T-helper 2 cell treated with Interferon-gamma antibody and Interleukin-4, amounts not matched to agents 5 μg/mL and 100 μg/mL, for 36 hours (primary cell): ENCODE measurements around the gene SLC5A6.
"Not testable (repeated sequence)": the region's sequence is repeated elsewhere in the genome, so short reads cannot be mapped to it uniquely, and the experiment has no call there.

Experiments used
- DNase-seq: peaks from one replicate; pipeline ENCODE4 v3.0.0; 2021; ENCODE audit warnings: low spot score
- H3K27ac Mint-ChIP-seq: one replicate; pipeline ENCODE4 v1.8.0; 2021; ENCODE audit warnings: mild to moderate bottlenecking, mixed read lengths
- H3K27me3 Mint-ChIP-seq: one replicate; pipeline ENCODE4 v1.8.0; 2021; ENCODE audit warnings: low read depth, mixed read lengths
- H3K36me3 Mint-ChIP-seq: one replicate; pipeline ENCODE4 v1.8.0; 2021; ENCODE audit warnings: low read depth, mixed read lengths
- H3K4me1 Mint-ChIP-seq: one replicate; pipeline ENCODE4 v1.8.0; 2021; ENCODE audit warnings: low read depth, mixed read lengths
- H3K4me3 Mint-ChIP-seq: one replicate; pipeline ENCODE4 v1.8.0; 2022; ENCODE audit warnings: mild to moderate bottlenecking, moderate library complexity, mixed read lengths
- H3K9me3 Mint-ChIP-seq: one replicate; pipeline ENCODE4 v1.8.0; 2021; ENCODE audit warnings: mixed read lengths

Gene SLC5A6

GRCh38 chr2:27185331-27186026, 26.6 kb downstream of the SLC5A6 start:
- Mint-ChIP-seq H3K4me1 (peaks cover 5% of the 10 kb centered on the region), H3K36me3 (no peaks in the 10 kb centered on the region), H3K27me3 (peaks cover 28% of the 10 kb centered on the region), H3K27ac (no peak overlapping the region), H3K9me3 (no peaks in the 10 kb centered on the region), H3K4me3 (no peak overlapping the region)
- DNase-seq: no peak

GRCh38 chr2:27184115-27184514, 28.0 kb downstream of the SLC5A6 start:
- H3K9me3 Mint-ChIP-seq: no peaks in the 10 kb centered on the region

GRCh38 chr2:27182346-27182745, 29.7 kb downstream of the SLC5A6 start:
- no peak overlapping the region for H3K4me3 Mint-ChIP-seq
- peaks cover 5% of the 10 kb centered on the region for H3K4me1 Mint-ChIP-seq
- H3K27ac Mint-ChIP-seq: no peak overlapping the region
- no peaks in the 10 kb centered on the region for H3K9me3 Mint-ChIP-seq
- H3K27me3 Mint-ChIP-seq: peaks cover 45% of the 10 kb centered on the region
- no peak for DNase-seq
- H3K36me3 Mint-ChIP-seq: no peaks in the 10 kb centered on the region

More at GRCh38 chr2:27184115-27184514, 28.0 kb downstream of the SLC5A6 start:
- Mint-ChIP-seq H3K4me3 (no peak overlapping the region), H3K36me3 (no peaks in the 10 kb centered on the region), H3K27me3 (peaks cover 38% of the 10 kb centered on the region), H3K4me1 (peaks cover 5% of the 10 kb centered on the region), H3K27ac (no peak overlapping the region)
- DNase-seq: no peak

- Mint-ChIP-seq H3K27ac (no peak overlapping the region), H3K4me1 (peaks cover 5% of the 10 kb centered on the region), H3K4me3 (no peak overlapping the region), H3K36me3 (no peaks in the 10 kb centered on the region), H3K27me3 (peaks cover 46% of the 10 kb centered on the region), H3K9me3 (no peaks in the 10 kb centered on the region)
- DNase-seq: no peak
Measured at GRCh38 chr2:27179344-27180000, 32.6 kb downstream of the SLC5A6 start.

- H3K9me3 Mint-ChIP-seq: no peaks in the 10 kb centered on the region
- no peak overlapping the region for H3K4me3 Mint-ChIP-seq
- peaks cover 40% of the 10 kb centered on the region for H3K27me3 Mint-ChIP-seq
- no peaks in the 10 kb centered on the region for H3K36me3 Mint-ChIP-seq
- DNase-seq: no peak
- no peak overlapping the region for H3K27ac Mint-ChIP-seq
- H3K4me1 Mint-ChIP-seq: no peaks in the 10 kb centered on the region
Measured at GRCh38 chr2:27178469-27178868, 33.6 kb downstream of the SLC5A6 start.

- no peak overlapping the region for H3K27ac Mint-ChIP-seq
- H3K27me3 Mint-ChIP-seq: peaks cover 40% of the 10 kb centered on the region
- H3K4me1 Mint-ChIP-seq: no peaks in the 10 kb centered on the region
- H3K4me3 Mint-ChIP-seq: no peak overlapping the region
- no peaks in the 10 kb centered on the region for H3K36me3 Mint-ChIP-seq
- H3K9me3 Mint-ChIP-seq: no peaks in the 10 kb centered on the region
- DNase-seq: no peak
Measured at GRCh38 chr2:27177441-27178351, 34.4 kb downstream of the SLC5A6 start.

GRCh38 chr2:27175781-27176180, 36.3 kb downstream of the SLC5A6 start:
- not testable (repeated sequence) for DNase-seq, H3K27ac Mint-ChIP-seq, H3K4me3 Mint-ChIP-seq, H3K4me1 Mint-ChIP-seq, H3K36me3 Mint-ChIP-seq, H3K9me3 Mint-ChIP-seq
- H3K27me3 Mint-ChIP-seq: peaks cover 41% of the 10 kb centered on the region

GRCh38 chr2:27175330-27175729, 36.7 kb downstream of the SLC5A6 start:
- DNase-seq: no peak
- H3K36me3 Mint-ChIP-seq: no peaks in the 10 kb centered on the region
- H3K27me3 Mint-ChIP-seq: peaks cover 42% of the 10 kb centered on the region
- H3K9me3 Mint-ChIP-seq: no peaks in the 10 kb centered on the region
- H3K4me3 Mint-ChIP-seq: no peak overlapping the region
- H3K27ac Mint-ChIP-seq: no peak overlapping the region
- peaks cover 1% of the 10 kb centered on the region for H3K4me1 Mint-ChIP-seq

GRCh38 chr2:27174638-27175037, 37.4 kb downstream of the SLC5A6 start:
- H3K9me3 Mint-ChIP-seq: no peaks in the 10 kb centered on the region
- H3K4me3 Mint-ChIP-seq: no peak overlapping the region
- DNase-seq: no peak
- peaks cover 4% of the 10 kb centered on the region for H3K4me1 Mint-ChIP-seq
- no peaks in the 10 kb centered on the region for H3K36me3 Mint-ChIP-seq
- no peak overlapping the region for H3K27ac Mint-ChIP-seq
- peaks cover 40% of the 10 kb centered on the region for H3K27me3 Mint-ChIP-seq

- no peak for DNase-seq
- Mint-ChIP-seq H3K4me3 (no peak overlapping the region), H3K27ac (no peak overlapping the region), H3K4me1 (peaks cover 4% of the 10 kb centered on the region), H3K36me3 (no peaks in the 10 kb centered on the region), H3K9me3 (no peaks in the 10 kb centered on the region), H3K27me3 (peaks cover 23% of the 10 kb centered on the region)
Measured at GRCh38 chr2:27171351-27171848, 40.7 kb downstream of the SLC5A6 start.

- no peak for DNase-seq
- Mint-ChIP-seq H3K36me3 (no peaks in the 10 kb centered on the region), H3K4me3 (no peak overlapping the region), H3K27ac (no peak overlapping the region), H3K9me3 (no peaks in the 10 kb centered on the region), H3K27me3 (peaks cover 20% of the 10 kb centered on the region), H3K4me1 (peaks cover 4% of the 10 kb centered on the region)
Measured at GRCh38 chr2:27170581-27171337, 41.3 kb downstream of the SLC5A6 start.

- Mint-ChIP-seq H3K27me3 (peaks cover 2% of the 10 kb centered on the region), H3K9me3 (no peaks in the 10 kb centered on the region), H3K4me3 (no peak overlapping the region), H3K36me3 (no peaks in the 10 kb centered on the region), H3K4me1 (peaks cover 7% of the 10 kb centered on the region), H3K27ac (no peak overlapping the region)
- DNase-seq: no peak
Measured at GRCh38 chr2:27164960-27165763, 46.9 kb downstream of the SLC5A6 start.
